ENCODE measurements around the gene MORC1.

MORC1 gene

GRCh38 chr3:109033000-109033660 lies 84.8 kb downstream of the MORC1 start:
- H3K4me3 ChIP-seq (ENCODE audit: low read depth, low read length) = no peak overlapping the region

- no peak overlapping the region for H3K4me3 ChIP-seq (ENCODE audit: low read depth, low read length)
Observed at GRCh38 chr3:109028753-109029152, 89.2 kb downstream of the MORC1 start.

DNA sequence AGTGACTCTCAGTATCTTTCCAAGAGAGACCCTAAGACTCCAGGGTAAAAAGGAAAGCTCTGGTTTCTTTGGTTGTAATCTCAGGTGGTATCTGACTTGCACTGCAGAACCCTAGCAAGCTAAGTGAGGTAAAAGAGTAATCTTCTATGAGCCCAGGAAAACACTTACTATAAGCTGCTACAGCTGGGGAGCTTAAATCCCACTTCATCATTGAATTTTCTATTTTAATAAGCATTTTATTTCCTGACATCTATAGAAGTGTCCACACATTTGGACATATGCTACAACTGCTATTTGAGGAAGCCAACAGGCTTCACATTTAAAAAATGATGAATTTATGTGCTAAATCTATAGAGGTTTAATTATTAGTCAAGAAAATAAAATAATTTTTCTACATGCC lies 91.1 kb downstream of the MORC1 start:
- H3K4me3 ChIP-seq (ENCODE audit: low read depth, low read length) = no peak overlapping the region

DNA sequence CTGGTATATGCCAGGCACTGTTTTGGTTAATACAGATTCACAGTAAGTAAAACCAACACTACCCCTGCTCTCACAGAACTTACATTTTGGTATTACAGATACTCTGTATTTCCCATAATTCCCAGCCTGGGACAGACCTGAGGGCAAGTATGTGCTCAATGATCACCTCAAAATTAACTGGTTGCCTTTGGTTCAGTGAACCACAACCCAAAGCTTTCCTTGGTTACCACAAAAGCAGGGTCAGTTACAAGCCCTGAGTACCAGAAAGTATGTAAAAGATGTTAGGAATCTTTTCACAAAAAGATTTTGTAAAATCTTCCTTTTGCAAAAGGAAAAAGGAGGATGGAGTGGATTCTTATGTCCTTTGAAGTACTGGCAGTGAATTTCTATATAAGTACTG lies 92.0 kb downstream of the MORC1 start:
- no peak overlapping the region for H3K4me3 ChIP-seq (ENCODE audit: low read depth, low read length)

DNA sequence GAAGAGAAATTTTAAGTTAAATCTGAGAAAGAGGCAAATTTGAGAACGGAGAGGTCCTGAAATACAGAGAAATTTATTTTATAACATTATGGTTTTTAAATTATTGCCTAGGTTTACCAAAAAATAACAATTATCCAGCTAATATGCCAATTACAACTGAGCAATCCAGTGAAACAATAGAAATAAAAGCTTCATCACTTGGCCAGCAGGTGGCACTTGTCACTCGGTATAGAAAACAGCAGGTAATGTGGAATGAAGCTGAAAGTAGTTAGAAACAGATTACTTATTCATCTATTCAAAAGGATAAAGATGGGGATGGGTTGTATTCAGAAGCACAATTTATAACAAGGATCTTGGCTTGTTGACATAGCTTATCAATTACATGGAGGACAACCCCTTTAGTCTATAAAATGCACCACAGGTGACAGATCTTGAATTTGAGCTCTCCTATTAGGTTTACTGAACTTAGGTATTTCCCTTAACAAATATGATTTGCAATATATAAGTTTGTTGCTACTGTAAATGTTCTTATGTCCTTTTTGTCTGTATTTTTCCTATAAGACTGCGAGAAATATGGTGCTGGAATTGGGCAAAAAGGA lies 94.2 kb downstream of the MORC1 start:
- H3K4me3 ChIP-seq (ENCODE audit: low read depth, low read length) = no peak overlapping the region

- H3K4me3 ChIP-seq (ENCODE audit: low read depth, low read length) = no peak overlapping the region
Observed at GRCh38 chr3:109023167-109023566, 94.8 kb downstream of the MORC1 start.

GRCh38 chr3:109021556-109021955 lies 96.4 kb downstream of the MORC1 start:
- no peak overlapping the region for H3K4me3 ChIP-seq (ENCODE audit: low read depth, low read length)

- no peak overlapping the region for H3K4me3 ChIP-seq (ENCODE audit: low read depth, low read length)
Observed at GRCh38 chr3:109018828-109019227, 99.1 kb downstream of the MORC1 start.

- no peak overlapping the region for H3K4me3 ChIP-seq (ENCODE audit: low read depth, low read length)
Observed at GRCh38 chr3:109005443-109005842, 112.5 kb downstream of the MORC1 start.

- H3K4me3 ChIP-seq (ENCODE audit: low read depth, low read length) = no peak overlapping the region
Observed at GRCh38 chr3:108998436-108998835, 119.5 kb downstream of the MORC1 start.

DNA sequence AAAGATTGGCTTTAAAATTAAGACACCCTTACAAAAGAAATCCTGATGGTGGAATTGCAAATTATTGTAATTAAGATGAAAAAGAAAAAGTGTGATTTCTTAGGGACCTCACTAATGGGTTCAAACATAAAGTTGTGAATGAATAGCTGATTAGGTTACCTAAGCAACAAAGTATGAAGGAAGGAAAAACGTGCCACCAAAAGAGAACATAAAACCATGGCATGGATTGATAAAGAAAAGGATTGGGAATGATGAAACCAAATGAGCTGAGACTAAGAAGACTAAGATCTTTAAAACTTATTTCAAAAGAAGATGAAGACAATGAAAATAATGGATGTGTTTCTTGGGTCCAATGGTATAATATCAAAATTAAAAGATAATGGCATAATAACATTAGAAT lies 132.1 kb downstream of the MORC1 start:
- no peak overlapping the region for H3K4me3 ChIP-seq (ENCODE audit: low read depth, low read length)

GRCh38 chr3:108983051-108983450 lies 134.9 kb downstream of the MORC1 start:
- no peak overlapping the region for H3K4me3 ChIP-seq (ENCODE audit: low read depth, low read length)

DNA sequence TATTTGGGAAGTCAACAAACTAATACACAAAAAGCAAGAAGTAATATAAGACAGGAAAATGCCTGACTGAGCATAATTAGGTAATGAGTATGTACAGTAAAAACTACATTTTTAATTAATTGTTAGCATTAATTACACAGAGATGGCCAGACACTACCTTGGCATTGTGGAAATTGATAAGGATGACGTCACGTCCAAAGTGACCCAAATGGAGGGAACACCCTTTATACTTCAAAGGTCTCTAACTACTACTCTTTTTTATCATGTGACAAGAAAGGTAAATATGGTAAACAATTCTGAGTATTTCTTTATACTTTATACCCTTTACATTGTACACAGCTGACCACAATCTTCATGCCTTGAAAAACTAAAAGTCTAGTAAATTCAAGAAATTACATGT lies 141.9 kb downstream of the MORC1 start:
- no peak overlapping the region for H3K4me3 ChIP-seq (ENCODE audit: low read depth, low read length)

DNA sequence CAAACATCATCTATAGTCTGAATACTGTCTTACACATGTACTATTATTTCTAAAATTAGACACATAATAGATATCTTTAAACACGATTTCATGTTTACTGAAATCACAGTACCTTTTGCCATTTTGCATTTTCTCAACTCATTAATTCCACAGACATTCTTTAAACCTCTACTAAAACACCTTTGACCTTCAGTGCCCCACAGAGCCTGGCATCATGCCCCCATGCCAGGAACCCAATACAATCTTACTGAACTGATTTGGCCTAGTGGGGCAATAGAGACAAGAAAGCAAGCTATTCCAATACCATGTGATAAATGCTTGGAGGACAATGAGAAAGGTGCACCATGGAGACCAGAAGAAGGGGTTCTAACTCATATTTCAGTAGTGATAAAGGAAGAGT lies 144.9 kb downstream of the MORC1 start:
- H3K4me3 ChIP-seq (ENCODE audit: low read depth, low read length) = no peak overlapping the region

DNA sequence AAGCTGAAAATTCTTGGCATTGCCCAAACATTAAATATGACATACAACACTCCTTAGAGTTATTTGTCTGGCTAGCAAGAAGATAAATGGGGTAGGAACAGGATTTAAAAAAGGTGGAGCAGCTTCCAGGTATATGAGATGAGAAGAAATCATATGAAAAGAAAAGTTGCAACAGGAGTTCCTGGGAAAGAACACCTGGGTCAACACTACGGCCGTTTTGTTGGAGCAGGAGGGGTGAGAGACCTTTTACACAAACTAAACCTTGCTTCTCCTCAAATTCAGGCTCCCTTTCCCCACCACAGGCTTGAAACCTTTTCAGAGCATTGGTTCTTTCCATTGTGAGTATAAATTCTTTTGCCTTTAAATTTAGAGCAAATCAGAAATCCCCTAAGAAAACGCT lies 145.5 kb downstream of the MORC1 start:
- no peak overlapping the region for H3K4me3 ChIP-seq (ENCODE audit: low read depth, low read length)

- no peak overlapping the region for H3K4me3 ChIP-seq (ENCODE audit: low read depth, low read length)
Observed at GRCh38 chr3:108970561-108970960, 147.4 kb downstream of the MORC1 start.

DNA sequence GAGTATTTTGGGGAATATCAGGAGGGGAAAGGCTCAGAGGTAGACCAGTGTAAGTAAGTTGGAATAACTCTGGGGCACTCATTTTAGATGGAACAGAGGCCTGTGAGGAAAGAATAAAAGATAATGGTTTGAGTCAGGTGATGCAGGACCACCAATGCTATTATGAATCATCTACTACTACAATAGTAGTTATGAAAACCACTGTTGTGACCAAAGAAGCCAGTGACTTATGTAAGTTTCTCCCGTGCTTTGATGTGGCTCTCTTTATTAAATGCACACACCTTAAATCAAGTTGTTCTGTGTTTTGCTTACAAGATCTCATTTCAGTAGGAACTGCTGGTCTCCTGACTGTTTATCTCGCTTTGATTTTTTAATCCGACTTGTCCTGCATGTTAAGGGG lies 151.2 kb downstream of the MORC1 start:
- H3K4me3 ChIP-seq (ENCODE audit: low read depth, low read length) = no peak overlapping the region

DNA sequence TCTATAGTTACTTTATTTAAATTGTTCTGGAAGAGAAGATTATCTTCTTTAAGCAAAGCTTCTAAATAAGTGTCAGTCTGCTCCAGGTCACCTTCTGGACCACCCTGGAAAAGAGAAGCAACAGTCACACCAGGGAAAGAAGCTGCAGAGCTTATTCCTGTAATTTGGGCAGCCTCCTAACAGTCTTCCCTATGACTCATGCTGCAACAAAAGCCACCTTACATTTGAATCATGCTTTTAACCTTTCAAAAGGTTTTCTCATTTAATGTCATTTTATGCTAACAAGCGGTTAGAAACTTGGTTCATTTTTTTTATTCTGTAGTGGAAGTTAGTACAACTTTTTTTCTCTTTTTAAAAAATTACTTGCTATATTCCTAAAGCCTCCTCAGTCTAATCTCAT lies 158.9 kb downstream of the MORC1 start:
- no peak overlapping the region for H3K4me3 ChIP-seq (ENCODE audit: low read depth, low read length)

DNA sequence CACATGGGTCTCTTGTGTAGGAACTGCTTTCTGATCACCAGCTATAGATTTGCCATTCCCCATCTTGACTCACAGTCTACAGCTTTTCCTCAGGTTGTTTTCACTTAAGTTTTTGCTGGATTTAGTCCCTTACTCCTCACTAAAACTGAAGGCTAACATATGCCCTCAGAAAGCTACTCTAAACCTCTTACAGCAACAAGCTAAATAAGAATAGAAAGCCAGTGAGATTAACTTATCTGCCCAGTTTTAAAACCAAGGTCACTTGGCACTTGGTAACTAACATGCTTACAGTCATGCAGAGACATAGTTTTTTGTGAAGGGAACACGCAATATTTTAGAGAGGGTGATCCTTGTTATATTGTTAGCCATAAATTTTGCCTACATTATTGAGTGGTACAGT lies 164.2 kb downstream of the MORC1 start, which contains the start of gene GUCA1C:
Gene GUCA1C (minus strand): TSS at position 180 of the 400 bp plus-strand sequence. CDS start 117 bp downstream, at position 63.
- no peak within 1 kb of the TSS for H3K4me3 ChIP-seq (ENCODE audit: low read depth, low read length)

DNA sequence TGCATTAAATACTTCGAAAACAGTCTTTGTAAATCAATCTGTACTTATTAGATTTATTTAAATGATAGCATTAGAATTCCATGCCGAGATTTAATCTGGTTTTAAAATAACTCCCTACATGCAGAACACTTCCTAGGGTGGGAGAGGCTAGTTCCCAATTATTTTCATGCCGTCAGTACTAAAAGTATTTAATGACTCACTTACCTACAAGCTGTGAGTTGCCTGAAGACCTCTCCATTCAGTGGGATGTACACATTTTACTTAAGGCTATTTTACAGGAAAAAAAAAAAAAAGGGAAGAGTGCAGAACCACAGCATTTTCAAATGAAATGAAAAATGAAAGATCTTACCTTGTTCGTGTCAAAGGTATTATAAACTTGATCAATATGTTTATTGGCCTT lies 164.7 kb downstream of the MORC1 start:
- no peak overlapping the region for H3K4me3 ChIP-seq (ENCODE audit: low read depth, low read length)

GRCh38 chr3:108951820-108952501 lies 166.0 kb downstream of the MORC1 start:
- no peak overlapping the region for H3K4me3 ChIP-seq (ENCODE audit: low read depth, low read length)

DNA sequence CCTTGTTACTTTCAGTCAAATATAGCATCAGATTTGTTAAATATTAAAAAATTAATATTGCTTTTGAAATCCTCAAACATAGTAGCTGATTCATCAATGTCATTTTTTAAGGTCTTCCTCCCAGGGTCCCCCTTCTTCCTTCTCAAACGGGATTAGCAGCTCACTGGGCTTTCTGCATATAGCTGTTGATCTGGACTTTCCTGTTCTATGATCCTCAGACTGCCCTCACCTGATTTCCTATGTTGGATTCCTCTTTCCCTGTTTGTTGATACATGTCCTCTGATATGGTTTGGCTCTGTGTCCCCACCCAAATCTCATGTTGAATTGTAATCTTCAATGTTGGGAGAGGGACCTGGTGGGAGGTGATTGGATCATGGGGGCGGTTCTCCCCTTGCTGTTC lies 170.1 kb downstream of the MORC1 start:
- H3K4me3 ChIP-seq (ENCODE audit: low read depth, low read length) = no peak overlapping the region

All from iPS-11a (cell line).